Posterior cingulate gyrus (tissue), 11 donors: ENCODE results near the gene STK11.

ENCODE experiments used
- DNase-seq, 10 donors: peaks; one replicate each; pipeline versions ENCODE4 v3.0.0 to v3.0.0-alpha.2; 2020 to 2021; ENCODE audit warnings: mixed read lengths in 3 of 10
- intact Hi-C: fragments of 100-400 bp; cut with DNase I; formaldehyde crosslinking; loops from one replicate; pipeline ENCODE4 v1.15.1; 2023

STK11 gene

DNA sequence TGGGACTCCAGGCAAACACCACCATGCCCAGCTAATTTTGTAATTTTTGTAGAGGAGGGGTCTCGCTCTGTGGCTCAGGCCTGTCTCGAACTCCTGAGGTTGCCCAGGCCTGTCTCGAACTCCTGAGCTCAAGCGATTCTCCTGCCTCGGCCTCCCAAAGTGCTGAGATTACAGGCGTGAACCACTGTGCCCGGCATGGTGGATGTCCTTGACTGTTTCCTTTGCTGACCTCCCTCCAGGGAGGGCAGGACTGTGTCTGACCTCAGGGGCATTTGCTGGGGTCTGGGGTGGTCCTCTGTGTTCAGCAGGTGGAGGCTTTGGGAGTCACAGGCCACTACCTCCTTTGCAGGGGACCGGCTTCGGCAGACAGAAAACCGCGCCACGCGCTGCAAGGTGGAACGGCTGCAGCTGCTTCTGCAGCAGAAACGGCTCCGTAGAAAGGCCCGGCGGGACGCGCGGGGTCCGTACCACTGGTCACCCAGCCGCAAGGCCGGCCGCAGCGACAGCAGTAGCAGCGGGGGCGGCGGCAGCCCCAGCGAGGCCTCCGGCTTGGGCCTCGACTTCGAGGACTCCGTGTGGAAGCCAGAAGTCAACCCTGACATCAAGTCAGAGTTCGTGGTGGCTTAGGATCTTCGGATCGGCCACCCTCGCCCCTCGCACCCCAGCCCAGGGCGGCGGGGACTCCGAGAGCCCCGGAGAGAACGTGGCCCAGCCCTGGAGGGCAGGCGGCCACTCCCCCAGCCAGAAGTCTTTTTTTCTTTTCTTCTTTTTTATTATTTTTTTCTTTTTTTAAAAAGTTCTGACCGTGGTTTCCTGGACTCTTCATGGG is 51.3 kb downstream of the STK11 start:
- DNase-seq, result peak in 1 of 10 donors; percentile 11
- intact Hi-C loops, result no loop called here

DNA sequence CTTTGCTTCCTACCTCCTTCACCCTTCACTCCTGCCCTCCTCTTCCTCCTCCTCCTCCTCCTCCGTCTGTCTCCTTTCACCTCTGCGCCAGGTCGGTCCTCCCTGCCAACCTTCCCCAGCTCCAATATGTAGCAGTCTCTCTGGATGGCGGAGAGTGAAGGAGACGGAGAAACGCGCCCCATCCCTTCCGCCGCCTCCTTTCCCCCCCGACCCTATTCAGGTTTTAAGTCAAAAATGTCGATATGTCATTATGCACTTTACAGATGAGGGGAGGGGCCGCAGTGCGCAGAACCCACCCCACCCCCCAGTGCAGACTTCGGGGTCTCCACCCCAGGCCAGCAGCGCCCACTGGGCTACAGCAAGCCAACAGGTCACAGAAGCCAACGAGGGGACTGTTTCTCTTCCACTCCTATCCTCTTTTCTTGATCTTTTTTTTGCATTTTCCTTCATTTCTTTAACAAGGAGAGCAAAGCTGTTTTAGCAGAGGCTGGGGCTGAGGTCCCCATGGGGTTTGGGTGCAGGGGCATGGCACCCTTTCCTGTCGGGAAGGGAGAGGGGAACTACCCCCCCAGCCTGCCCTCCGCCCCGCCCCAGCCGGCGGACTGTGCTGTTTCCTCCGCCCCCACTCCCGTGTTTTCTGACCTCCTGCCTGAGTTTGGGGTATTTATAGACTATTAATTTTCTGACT is 52.0 kb downstream of the STK11 start:
- intact Hi-C loops, result no loop called here

DNA sequence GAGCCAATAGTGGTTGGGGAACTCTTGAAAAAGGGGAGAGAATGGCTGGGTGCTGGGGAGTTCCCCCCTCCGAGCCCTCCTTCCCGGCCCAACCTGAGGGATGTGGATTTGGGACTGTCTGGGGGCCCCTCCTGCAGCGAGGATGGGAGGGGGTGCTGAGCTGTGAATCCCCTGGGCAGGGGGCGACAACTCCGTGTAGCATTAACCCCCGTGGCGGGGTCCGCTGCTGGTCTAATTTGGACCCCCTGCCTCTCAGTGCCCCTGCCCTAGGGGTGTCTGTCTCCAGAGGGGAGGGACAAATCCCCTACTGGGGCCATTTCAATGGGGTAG is 52.5 kb downstream of the STK11 start:
- no peak for DNase-seq
- intact Hi-C loops, result no loop called here

More for the DNA sequence above, 52.0 kb downstream of the STK11 start:
- DNase-seq, result no peak

DNA sequence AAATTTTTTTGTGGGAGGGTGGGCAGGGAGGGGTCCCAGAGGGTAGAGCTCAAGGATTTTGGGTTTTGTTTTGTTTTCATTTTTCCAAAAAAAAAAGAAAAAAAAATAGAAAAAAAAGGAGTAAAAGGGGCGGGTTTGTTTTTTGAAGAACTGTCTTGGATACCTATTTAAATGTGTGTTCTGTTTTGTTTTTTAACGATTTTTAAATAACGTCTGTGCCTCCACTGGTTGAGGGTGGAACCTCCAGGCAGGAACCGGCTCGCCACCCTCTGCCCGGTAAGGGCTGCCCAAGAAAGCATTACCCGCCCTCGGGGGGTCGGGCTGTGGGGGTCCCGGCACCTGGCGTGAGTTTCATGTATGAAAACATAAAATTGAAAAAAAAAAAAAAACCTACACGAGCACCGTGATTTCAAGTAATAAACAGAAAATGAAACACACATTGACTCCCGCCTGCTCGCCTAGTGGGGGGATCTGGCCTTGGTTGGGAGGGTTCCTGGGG is 53.2 kb downstream of the STK11 start:
- intact Hi-C loops, result no loop called here
- DNase-seq, result no peak

DNA sequence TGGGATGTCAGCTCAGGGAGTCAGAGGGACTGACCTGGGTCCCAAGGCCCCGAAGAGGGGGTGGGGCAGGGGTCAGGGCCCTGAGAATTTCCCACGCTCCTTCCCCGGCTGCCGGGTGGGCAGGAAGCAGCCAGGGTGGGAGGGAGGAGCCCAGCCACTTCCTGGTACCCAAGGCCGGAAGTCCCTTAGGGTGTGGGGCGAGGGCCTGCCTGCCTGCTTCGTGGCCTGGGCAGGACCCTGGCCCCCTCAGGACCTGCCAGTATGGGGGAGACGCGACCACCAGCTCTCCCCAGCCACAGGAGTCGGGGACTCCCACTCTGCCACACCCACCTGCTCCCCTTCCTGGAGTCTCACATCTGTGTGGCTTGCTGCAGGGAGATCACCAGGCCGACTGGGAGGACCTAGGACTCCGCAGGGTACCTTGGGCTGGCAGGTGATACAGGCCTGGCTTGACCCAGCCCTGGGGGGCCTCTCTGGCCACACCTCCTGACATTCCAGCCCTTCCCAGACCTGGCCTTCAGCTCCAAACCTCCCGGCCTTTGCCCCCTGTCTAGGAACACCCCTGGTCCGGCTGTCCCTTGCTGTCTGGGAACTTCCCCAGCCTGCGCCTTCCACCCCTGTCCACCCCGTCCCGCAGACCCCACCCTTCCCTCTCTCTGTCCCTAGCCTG is 53.8 kb downstream of the STK11 start:
- intact Hi-C loops, result no loop called here
- DNase-seq, result peak in 1 of 10 donors; percentile 34

DNA sequence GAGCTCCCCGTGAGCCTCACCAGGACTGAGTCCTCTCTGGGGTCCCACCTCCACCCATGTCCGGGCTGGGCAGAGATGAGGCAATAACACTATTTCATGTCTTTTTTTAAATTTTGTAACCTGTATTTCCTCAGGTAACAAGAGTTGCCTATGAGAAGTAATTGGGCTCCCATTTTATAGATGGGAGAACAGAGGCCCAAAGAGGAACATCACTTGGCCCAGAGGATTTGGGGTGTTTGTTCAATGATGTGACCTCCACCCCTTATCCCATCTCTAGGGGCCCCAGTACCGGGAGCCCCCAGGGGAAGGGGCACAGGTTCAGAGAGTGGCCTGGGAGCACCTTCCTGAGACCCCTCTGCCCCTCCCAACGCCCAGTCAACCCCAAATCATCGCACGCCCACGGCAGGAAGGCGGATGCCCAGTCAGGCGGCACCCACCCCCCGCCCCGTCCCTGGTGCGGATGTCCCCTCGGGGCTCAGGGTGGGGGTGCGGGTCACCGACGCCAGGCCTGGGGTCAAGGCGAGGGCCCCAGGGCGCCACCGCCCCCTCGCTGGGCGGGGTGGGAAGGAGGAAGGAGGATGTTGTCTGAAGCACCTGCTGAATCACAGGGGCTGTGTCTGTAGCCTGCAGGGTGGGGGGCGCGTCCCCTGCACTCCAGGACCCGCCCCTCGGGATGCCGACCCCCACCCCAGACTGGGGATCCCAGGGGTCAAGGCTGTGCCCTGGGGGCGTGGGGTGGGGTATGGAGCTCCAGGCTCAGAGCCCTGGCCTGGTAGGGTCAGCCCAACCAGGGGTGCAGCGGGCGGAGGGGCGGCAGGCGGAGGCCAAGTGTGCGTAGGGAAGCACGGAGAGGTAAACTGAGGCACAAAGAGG is 54.5 kb downstream of the STK11 start:
- intact Hi-C loops, result no loop called here
- DNase-seq, result no peak

DNA sequence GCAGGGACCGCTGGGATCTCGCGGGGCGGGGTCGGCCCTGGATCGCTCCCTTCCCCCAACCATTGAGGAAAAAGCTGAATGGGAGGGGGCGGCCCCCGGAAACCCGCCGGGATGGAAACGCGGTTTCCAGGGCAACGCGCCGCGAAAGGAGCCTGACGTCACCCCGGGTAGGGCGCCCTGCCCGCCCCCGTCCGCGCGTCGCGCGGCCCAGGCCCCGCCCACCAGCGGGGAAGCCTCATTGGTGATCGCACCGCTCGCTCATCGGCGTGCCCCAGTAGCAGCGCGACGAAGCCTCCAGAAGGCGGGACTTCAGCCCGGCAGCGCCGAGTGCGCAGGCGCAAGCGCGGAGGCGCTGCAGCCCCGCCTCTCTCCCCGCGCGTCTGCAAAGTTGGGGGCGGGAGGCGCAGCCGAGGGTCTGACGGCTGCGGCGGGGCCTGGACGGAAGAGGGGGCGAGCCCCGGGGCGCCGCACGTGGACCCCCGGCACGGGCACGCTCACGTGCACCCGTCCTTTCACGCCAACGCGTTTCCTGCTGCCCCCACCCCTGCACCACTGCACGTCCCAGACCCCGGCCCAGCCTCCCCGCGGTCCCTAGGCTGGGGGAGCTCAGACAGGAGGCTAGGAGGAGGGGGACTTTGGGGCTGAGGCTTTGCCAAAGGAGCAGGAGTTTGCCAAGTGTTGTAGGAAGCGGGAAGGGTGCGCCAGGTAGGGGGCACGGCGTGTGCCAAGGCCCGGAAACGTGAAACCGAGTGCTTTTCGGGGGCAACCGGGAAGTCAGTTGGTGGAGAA is 55.4 kb downstream of the STK11 start:
- intact Hi-C loops, result no loop called here

DNA sequence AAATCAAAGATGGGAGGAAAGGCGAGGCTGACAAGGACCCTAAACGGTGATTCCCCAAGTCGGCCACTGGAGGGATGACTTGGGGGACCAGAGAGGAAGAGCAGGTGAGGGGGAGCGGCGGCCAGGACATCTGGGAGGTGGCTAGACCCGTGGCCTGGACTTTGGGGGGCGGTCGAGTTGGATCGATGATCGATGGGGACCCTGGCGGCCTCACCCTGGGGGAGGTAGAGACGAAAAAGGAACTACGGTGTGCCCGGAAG is 55.9 kb downstream of the STK11 start:
- intact Hi-C loops, result no loop called here
- no peak for DNase-seq

More for the DNA sequence above, 55.4 kb downstream of the STK11 start:
- DNase-seq, result peak; percentile 91 to 100 (median 96)

DNA sequence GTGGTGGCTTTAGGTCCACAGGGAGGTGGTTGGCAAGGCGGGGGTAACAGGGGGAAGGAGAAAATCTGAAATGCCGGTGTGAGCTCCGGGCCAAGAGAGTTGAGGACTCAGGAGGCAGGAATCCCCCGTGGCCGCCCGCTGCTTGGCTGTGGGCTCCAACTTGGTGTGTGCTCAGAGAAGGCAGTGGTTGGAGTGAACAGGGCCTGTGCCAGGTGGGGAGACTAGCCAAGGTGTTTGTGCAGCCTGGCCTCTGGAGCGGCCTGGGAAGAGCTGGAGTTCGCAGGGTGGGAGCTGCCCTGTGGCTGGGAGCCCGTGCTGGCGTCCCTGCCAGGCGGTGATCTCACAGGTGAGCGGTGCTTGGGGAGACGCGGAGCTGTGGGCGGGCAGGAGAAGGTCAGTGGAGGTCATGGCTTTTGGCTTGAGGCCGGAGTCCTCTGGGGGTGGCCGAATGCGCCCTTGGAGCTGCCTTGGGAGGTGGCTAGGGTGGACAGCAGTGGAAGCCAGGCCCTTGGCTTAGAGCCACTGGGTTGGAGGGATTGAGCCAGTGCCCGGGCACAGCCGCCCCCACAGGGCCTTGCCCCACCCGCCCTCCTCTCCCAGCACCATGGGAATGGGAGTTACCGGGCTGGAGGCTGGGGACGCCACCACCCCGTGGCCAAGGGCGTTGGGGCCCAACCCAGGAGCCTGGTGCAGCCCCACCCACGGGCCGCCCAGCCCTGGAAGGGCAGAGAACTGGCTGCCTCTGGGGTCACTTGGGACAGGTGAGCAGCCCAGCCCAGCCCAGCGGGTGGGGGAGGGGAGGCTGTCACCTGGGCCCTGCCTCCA is 56.4 kb downstream of the STK11 start:
- DNase-seq, result peak in 1 of 10 donors; percentile 89

DNA sequence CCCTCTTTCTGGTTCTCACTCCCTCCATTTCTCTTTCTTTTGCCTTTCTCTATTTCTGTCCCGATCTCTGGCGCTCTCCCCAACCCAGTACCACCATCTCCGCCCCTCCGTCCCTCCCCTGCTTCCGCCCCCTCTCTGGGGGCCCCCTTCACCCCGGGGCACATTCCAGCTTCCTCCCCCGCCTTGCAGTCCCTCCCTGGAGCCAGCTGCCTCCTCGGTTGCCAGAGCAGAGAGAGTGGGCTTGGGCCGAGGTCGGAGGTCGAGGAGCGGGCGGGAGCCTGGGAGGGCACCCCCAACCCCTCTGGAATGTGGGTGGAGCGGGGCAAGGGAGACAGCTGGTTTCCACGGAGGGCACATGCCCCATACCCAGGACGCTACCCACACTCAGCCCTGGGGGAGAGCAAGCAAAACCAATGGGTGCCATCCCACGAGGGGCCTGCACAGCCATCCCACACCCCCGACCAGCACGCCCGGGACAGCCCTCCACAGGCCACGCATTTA is 57.1 kb downstream of the STK11 start:
- intact Hi-C loops, result no loop called here

More for the DNA sequence above, 56.4 kb downstream of the STK11 start:
- intact Hi-C loops, result no loop called here

DNA sequence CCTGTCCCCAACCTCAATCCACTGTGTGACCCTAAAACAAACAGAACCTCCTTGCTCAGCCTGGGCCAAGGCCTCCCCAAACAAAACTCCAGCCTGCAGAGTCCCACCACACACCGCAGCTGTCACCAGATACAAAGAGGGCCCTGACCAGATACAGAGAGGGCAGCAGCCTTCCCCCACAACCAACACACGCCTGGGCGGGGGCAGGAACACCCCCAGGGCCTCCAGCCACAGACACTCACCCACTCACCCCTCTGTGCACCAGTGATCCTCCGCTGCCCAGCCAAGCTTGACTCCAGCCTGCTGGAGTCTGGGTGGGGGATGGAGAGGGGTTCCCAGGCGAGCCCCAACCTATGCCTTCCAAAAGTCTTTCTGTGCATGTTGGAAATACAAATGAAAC is 57.6 kb downstream of the STK11 start:
- no peak for DNase-seq
- intact Hi-C loops, result no loop called here

More for the DNA sequence above, 57.1 kb downstream of the STK11 start:
- DNase-seq, result no peak

DNA sequence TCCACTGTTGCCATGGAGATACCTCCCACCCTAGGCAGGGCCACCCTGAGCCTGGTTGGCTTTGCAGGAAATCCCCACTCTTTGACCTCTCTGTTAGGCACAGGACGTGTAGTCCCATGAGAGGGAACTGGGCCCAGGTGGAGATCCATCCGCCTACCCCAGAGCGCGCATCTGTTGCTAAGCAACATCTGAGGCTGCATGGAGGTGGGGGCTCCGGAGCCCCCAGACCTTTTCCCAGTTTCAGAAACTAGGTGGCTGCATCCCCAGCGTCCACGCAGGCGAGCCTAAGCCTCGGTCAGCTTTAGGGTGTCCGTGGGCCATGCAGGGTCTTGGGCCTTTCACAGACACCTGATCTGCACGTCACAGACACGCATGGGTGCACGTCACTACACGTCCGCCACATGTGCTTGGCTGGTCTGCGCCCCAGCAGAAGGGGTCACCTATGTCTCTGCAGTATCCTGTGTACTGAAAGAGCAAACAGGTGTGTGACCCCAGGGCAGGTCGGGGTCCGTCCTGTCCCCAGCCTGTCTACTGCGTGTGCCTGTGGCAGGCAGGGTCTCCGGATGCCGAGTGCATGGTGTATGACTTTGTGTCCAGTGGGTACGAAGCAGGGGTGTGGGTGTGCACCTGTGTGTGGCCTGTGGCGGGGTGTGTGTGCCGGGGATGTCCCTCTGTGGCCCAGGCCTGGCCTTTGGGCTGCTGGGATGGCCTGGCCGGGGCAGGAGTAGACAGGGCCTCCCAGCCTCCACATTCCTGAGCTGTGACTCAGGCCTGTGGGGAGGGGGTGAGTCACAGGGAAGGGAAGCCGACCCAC is 59.4 kb downstream of the STK11 start:
- intact Hi-C loops, result no loop called here
- DNase-seq, result no peak

DNA sequence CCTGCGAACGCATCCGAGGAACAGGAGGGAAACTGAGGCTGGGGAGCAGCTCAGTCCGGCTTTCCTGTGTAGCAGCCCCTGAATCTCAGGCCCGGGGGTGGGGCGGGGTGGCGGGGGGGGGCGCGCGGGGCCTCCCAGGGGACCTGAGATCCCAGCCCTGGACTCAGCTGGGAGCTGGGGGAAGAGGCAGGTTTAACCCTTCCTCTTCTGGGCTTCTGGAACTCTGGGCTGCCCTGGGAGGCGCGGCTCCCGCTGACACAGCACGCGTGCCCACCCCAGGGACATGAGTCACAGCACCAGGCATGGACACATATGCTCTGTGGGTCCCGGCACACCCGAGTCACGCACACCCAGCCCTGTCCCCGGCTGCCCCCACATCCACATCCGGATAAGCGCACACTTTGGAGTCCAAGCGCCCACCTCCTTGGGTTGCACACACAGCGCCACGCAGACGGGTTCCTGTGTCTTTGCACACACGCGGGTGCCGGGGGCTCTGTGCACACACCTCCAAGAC is 60.1 kb downstream of the STK11 start:
- intact Hi-C loops, result no loop called here
- peak in 2 of 10 donors; percentile 85 to 88 for DNase-seq

DNA sequence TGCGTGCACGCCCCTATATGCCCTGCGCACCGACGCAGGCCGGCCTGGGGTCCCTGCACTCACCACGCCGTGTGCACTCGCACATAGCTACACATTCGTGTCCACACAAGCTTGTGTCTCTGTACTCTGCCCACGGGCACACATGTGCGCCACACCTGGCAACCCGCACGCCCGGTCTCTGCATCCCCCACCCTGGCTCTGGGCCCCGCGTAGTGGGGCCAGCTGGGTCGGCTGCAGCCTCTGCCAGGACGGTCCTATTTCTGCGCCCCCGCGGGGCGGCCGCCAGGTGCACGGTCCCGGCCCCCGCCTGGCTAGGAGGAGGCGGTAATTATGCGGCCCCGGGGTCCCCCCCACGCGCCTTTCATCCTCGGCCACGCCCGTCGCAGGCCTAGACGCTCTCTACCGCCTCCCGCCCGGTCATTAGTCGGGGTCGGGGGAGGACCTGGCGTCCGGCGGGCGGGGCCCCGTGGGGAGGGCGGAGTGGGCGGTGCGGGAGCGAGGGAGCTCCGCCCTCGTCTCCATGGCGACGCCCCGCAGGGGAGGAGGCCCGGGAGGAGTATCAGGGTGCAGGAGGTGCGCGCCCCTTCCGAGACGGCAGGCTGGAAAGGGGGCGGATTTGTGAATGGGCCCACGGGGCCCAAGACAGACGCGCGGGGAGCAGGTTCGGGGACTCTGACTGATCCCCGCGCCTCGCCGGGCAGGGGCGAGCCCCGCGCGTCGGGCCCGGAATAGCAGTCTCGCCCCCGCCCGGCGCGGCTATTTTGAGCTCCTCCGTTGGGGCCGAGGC is 60.7 kb downstream of the STK11 start:
- intact Hi-C loops, result no loop called here
- peak in 9 of 10 donors; percentile 57 to 97 (median 71) for DNase-seq

DNA sequence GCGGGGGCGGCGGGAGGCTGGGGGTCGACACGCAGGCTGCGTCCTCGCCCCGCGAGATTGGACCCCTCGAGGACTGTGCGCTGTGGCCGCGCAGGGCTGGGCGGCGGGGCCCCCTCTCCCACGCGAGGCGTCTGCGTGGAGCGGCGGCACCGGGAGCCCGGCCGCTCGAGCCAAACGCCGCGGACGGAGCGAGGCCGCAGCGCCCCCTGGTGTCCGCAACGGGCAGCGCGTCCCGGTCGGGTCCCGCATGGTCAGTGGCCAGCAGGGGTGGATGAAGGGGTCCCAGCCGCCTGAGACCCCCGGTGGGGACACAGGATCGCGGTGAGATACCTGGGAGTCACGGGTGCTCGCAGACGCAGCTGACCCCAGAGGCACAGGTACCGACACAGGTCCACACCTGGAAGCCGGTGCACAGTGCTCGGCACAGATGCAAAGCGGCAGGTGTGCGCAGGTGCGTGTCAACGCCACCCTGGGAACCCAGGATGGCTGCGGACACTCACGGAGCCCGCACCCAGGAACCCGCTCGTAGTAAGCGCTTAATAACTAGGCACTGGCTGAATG is 61.4 kb downstream of the STK11 start:
- intact Hi-C loops, result loop anchor here (1.0 kb wide), 1 partner anchor 23 kb away; no protein-coding TSS in a partner anchor
- peak in 9 of 10 donors; percentile 61 to 96 (median 77) for DNase-seq
